NCI-H526 treated with DMSO at 0.1 percent for 48 hours (cell line): ENCODE measurements around the gene CNOT4.

ENCODE experiments used
- DNase-seq: peaks from one replicate; lab custom pipeline; 2025; lab: John Stamatoyannopoulos, UW

Gene CNOT4

DNA sequence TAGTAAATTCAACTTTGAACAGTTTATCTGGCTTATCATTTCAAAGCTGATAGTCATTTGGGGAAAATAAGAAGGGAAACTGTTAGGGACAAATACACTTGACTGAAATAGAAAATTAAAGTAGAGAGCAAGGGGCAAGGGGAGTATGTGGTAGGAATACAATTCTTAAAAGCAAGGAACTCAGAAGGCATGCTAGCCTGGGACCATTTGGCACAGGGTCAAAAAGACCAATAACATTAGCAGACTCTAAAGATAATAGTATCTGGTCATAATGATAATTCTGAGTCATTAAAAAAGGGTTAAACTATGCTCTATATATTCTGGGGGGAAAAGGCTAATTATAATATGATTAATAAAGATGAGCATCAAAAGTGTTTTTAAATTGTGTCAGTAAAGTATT lies 112.2 kb downstream of the CNOT4 start:
- no peak for DNase-seq

DNA sequence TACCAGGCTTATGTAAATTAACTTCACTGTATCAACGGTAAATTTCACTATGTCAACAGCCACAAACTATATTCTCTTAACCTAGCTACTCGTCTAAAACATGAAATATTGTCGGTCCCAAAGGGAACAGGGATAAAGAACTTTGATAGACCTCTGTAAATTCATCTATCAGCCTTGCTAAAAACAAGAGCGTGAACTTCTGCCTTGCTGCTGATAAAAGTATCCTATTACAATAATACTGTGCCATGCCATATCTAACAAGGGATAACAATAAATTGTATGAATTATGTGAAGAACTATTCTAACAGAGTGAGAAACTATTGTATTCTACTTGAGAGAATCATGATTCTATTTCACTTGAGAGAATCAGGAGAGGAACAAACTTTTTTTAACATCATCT lies 117.2 kb downstream of the CNOT4 start:
- peak; percentile 99 for DNase-seq

DNA sequence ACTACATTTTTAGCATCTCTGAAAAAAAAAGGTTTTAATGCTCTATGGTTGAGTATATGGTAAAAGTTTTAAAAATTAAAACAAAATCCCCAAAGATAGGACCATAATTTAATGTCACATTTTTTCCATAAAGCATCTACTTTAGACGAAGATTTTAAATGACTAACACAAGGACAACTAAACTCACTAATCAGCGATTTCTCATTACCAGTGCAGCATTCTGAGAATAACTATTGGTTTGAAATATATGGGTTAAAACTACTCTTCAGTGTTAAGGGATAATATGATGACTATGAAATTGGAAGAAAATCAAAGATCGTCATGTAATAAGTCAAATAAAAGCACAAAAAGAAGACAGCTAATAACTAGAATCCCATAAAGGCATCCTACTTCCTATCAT lies 118.4 kb downstream of the CNOT4 start:
- DNase-seq = no peak

DNA sequence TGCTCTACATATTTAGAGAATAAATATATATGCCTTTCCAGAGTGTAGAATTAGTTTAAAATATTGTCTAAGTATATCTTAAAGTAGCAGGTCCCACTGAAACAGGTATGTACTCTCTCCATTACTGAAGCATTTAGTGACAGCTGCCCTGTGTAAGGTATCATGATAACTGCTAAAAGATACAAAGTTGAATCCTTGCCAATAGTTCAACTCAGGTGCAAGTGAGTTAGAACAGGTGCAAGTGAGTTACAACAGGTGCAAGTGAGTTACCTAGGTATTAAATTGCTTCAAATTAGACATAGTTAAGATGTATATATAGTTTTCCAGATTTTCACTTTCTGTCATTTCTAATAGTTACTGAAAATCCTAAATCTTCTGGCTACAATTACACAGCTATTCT lies 119.1 kb downstream of the CNOT4 start:
- DNase-seq = peak; percentile 40

DNA sequence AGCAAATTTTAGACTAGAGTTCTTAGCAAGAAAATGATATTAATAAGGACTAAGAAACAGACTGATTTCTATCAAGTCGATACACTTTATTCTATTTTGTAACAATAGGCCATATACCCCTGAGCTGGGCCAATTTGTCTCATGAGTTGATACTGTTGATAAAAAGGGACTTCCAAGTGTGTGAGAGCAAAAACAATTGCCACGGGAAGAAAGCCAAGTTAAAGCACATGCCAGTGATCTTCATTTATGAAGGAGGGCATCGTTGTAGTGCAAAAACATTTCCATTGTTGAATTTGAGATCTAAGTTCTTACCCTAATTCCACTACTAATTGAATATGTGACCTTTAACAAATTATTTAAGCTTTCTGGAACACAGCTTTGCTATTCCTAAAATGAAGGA lies 119.9 kb downstream of the CNOT4 start:
- no peak for DNase-seq

DNA sequence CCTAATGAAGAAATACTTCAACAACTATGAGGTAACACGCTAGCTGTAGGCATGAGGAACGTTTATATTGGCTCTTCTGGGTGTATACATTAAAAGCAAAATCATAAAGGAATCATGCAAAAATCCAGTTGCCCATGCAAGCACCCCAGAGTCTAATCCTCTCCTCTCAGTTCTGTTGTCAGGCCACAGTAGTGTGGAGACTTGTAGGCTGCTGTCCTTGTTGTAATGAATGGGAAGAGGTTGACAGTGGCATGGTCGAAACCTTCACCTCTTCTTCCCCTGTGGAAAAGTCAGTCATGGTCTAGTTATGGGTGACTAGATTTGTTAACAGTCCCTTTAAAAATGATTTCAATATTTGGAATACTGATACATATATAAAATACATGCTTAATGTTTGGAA lies 121.3 kb downstream of the CNOT4 start:
- DNase-seq = no peak

DNA sequence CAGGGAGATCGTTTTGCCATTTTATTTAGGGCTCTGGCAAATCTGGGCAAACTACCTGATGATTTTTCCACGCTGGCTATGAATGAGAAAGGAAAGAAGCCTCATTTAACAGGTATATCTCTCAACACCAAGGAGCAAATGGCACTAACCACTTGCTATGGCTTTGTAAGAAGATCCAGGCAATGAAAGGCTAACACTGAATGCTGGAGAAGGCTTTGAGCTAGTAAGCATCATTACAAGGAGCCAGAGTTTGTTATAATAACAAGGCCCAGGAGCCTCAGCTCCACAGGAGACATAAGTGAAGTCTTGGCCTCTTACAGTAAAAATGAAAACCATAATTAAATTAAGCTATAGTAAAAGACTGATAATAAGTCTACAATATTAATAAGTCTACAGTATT lies 123.1 kb downstream of the CNOT4 start:
- DNase-seq = no peak

DNA sequence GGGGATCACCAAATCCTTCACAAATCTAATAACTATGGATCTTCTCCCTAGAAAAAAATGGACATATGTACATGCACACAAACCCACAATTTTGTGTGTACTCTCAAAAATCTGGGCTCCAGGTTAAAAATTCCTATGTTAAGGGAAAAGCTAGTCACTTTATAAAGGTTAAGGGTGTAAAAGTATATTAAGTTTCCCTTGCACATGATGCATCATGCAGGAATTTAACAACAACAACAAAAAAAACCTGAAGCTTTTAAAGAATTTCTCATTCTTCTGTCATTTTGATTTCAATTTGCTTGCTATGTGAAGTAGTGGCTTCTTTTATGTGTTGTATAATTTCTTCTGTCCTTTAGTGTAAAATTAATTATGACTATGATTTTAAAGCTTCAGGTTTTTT lies 123.7 kb downstream of the CNOT4 start:
- no peak for DNase-seq

DNA sequence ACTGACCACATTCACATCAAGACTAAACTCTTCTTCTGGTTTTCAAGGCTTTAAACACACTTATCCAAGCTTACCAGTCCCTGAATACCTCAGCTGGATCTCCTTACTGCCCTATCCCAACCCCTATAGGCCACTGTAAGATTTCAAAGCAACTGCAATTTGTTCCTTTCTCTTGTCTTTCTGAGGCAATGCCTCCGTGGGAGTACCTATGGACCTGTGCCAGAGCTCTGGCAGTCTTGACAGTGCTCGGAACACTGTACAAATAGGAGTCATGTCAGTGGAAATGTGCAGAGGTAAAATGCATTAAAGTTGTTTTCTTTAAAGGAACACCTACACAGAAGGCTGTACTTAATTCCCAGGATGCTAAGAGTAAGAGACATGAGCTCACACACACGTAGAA lies 124.7 kb downstream of the CNOT4 start:
- no peak for DNase-seq

DNA sequence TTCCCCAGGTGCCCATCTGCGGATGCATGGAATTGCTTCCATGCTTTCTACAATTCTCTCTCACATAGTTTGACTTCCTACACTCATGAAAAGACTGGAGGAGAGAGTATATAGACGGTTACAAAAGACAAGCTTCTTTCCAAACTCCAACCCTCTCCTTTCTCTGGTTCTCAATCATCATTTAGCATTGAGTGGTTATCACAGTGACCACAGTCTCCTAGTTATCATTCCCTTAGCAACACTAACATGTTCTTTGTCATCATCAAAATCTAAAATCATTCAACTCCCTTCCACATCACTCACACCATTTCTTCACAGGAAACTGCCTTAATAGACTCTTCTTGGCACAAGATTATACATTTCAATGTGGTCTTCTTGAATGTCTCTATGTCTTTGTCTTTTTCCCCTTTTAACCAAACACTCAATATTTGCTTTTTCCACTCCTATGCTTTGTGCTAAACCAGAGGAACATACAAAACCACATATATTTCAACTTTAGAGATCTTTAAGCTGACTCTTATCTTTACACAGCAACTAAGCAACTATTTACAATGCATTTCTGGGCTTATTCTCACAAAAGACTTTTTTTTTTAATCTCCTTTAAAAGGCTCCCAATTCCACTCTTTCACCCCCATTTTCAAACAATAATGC lies 126.3 kb downstream of the CNOT4 start:
- DNase-seq = no peak

DNA sequence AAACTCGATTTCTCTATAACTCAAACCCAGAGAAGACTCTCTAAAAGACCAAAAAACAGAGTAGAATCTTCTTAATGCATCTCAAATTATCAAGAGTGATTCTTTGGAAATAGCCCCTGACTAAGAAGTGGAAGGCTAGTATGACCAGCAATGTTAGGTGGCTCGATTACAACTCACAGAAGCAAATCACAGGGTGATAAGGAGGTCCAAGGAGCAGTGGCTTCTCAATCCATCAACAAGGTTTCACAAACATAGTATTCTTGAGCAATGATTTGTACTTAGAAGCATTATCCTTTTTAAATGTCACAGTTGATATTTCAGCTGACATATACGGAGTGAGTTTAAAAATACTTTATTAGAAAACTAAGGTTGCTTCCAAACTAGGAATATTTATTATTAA lies 127.7 kb downstream of the CNOT4 start:
- no peak for DNase-seq

DNA sequence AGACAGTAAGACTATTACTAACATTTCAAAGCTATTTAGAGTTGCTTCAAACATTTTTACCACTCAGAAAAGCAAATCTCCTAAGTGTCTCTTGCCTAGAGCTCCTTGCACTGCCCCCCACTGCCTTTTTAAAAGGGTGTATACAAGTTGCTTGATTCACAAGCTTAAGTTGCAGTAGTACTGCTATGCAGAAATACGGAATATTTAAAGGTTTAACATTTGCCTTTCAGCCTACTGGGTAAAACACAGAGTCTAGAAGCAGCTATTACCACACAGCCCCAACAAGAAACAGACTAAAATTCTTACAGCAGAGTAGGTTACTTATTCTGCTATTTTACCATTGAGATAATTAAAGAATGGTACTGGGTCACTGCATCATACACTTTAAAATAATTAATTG lies 128.5 kb downstream of the CNOT4 start:
- no peak for DNase-seq

DNA sequence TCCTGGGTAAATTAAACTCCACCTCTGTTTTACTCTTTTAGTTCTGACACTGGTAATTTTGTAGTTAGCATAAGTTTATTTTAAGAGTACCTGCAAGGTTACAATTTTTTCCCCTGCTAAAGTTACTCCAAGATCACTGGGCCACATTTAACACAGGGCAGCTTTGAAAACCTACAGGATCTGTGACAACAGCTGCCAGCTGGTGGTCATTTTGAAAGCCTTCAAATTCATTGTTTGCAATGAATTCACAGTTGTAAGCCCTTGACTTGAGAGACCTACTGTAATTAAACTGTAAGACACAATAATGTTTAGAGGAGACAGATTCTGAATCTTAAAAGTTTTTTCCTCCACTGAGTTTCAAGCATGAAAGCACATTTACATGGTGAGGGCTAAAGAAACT lies 129.6 kb downstream of the CNOT4 start:
- DNase-seq = no peak

DNA sequence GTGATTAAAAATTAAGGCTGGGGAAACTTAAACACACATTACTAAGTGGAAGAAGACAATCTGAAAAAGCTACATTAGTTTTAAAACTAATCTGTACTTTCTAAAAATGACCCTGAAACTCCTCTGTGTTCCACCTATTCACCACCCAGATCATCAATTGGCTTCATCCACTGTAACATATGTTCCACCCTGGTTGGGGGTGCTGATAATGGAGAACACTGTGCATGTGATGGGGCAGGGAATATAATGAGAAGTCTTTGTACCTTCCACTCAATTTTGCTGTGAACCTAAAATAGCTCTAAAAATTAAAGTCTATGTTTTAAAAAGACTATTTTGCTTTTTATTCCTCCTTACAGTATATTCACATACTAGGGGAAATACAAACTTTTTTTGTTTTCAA lies 132.7 kb downstream of the CNOT4 start:
- DNase-seq = no peak

DNA sequence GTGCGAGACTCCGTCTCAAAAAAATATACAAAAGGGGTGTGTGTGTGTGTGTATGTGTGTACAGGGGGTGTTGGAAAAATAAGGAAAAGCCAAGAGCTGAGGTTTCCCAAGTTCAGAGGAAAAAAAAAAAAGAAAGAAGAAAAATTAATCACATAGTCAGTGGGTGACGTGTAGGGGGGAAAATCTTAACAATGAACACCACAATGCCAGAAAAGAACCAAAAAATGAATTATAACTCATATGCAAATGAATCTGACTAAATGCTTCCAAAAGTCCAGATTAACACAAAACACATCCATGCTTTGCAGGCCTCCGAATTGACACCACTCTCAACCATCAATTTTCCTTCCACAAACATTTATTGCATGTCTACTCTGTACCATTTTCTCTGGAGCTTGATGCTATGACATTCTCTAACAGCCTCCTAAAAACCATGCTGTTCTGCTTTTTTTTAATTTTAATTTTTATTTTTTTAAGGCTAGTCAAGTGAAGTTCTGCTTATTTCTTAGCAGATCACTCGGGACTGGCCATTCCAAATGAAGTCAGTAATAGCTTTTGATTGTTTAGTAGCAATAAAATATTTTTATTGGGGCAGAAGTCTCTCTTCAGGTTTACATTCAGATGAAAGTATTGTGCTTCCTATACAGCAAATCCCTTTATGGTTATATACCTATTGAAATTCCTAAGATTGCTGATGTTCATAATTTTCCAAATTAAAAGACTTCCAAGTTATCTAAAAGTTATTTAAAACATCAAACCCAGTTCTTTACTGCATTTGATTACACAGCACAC lies 133.8 kb downstream of the CNOT4 start:
- DNase-seq = no peak

DNA sequence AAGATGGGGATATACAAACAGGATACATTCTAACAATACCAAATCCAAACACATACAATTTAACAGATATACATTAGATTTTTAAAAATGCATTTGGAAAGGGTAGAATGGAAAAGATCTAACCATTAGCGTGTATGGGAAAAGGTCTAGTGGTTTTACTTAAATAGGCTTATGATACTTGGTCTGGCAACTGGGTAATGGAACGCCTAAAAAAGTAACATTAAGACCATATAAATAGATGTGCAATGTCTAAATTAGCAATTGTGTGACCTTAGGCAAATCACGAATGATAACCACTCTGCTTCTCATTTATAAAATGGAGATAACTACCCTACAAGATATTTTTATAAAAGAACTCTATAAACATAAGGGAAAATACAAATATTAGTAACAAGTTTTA lies 135.2 kb downstream of the CNOT4 start:
- DNase-seq = no peak

DNA sequence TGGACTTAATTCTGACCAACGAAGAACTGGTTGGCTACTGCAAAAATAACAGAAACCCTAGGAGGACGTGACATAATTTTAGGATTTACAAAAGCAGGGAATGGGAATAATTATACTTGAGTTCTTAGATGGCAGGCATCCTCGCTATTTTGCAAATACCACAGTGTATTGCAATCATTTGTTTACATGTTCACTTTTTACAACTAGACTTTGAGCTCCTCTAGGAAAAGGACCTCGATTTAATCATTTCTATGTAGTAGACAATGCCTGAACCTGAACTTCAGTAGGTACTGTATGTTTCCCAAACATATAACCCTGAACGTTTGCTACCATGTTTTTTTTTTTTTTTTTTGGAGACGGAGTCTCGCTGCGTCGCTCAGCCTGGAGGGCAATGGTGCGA lies 137.7 kb downstream of the CNOT4 start:
- DNase-seq = no peak

DNA sequence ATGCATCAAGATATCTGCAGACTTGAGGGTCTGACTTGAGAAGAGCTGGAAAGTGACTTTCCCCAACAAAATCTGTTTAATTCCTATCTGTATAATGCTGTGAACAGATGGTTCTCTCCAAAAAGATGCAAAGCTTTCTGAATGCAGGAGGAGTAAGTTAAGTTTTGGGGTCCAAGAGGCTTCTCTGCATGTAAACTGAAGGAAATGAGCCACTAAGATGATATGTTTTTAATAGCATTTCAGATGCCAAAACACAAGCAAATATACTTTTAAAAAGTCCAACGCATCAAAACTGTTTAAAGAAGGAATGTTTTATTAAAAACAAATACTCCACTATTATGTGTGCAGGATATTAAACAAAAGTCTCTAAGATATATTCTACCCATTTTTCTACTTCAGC lies 139.2 kb downstream of the CNOT4 start:
- DNase-seq = no peak

DNA sequence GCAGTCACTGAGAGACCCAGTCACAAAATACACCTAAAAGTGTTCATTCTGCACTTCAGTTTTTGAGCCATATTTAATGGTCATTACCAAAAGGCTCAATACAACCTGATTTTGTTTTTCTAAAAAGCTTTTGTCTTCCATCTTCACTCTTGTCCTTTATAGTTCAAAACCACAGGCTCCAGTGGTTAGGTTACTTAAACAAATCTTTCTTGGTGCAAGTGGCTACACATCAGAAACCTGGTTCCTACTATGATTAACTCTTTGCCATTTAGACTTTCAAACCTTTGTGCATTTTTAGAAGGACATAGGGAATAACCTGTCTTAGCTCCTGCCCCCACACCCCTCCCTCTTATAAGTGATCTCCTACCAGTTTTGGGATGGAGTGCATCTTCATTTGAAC lies 140.5 kb downstream of the CNOT4 start:
- no peak for DNase-seq

DNA sequence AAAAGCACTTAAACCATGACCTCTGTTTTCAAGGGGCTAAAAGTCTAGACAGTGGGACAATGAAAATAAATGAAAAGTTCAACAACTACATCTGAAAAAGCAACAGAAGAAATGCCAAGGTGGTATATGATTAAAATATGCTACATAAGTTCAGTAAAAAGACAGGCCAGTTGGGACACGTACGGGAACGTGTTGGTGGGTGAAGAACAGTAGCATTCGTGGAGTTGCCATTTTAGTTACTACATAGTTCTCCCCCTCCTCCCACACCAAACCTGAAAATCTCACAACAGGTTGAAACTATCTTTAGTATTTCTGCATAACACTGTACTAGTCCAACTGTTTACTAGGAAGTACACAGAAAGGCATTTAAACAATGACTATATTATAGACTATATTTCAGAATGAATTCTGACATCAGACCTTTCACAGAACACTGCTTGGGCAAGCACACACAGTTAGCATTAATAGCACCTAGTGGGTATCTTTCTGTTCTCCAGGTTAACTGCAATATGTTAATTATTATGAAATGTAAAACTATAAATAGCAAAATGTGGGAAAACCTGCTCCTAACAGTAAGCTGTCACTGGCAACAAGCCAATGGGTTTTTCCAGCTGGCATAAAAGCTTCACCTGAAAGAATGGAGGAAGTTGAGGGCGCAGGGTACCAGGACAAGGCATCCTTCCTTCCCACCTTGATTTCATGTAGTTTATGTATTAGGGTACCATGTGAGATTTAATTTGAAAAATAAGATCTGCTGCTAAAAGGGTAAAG lies 141.3 kb downstream of the CNOT4 start:
- DNase-seq = peak; percentile 20

DNA sequence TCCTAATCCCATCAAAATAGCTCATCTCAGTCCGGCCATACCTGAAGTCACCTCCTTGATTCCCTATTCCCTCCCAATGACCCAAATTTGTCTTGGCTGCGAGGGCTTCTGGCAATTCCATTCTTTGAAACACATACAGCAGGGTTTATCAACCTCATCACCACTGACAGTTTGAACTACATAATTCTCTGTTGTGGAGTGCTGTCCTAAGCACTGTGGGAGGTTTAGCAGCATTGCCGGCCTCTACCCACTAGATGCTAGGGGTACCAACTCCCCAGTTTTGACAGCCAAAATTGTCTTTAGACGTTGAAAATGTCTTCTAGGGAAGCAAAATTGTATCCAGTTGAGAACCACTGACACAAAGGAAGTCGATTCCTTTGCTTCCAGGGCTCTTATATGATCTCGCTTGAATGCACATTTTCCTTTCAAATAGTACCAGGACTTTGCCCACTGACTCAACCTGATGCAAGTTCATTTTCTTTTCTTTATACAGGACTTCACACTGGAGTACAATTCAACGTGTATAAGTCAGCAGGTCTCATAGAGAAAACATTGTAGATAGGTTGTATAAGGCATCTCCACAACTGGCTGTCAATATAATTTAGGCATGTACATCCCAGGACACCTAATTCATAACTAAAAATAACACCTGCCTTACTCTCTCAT lies 142.9 kb downstream of the CNOT4 start:
- no peak for DNase-seq

DNA sequence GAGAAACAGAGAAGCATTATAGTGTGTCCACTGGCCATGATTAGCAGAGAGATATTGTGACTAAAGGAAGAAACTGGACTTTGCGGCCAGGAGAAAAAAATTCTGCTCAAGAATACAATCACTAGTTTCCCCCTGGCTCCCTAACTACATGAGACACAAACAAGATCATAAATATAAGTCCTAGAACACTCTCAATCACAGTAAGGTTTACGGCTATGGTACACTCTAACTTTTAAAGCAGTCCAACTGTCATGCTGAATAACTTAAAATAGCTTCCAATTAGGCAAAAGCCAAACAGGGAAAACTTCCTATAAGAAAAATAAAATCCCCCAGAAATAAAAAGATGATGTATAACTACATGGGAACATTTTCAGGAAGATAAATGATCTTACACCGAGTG lies 144.2 kb downstream of the CNOT4 start:
- no peak for DNase-seq

DNA sequence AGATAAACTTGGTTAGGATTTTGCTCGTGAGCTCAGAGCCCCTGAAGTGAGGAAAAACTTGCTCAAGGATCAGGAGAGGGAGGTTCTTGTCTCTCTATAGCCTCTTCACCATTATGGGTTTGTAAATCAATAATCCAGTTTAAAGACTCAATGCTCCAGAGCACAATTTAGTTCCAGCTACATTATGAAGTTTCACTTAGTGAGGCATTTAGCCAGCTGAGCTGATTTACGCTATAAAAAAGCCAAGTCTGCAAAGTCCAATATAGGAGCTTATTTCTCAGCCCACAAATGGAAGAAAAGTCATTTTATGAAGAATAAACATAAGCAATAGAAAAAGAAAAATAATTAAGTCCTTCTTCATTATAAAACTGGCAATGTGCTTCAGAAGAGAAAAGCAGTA lies 145.7 kb downstream of the CNOT4 start:
- no peak for DNase-seq
